Smooth muscle cell (in vitro differentiated cells): ENCODE measurements around the gene CD300LG. TPM values are rescaled to one million over a fixed set of nuclear protein-coding genes. Genes with fewer than 3 reads are reported as not detected.

Experiments used
- DNase-seq: peaks from one replicate; lab custom pipeline; 2025; ENCODE audit not compliant: unreplicated experiment; lab: John Stamatoyannopoulos, UW
- H2AFZ ChIP-seq: fragments of 200-600 bp; sonication (generic); 2 replicates; pipeline ENCODE4 v1.6.0; 2016; ENCODE audit warnings: antibody characterized with exemption, low read depth, mild to moderate bottlenecking
- H3F3A ChIP-seq: fragments of 200-600 bp; sonication (generic); 2 replicates; pipeline ENCODE4 v1.6.0; 2017; ENCODE audit warnings: antibody characterized with exemption, low read depth
- H3K27ac ChIP-seq: fragments of 200-600 bp; sonication (generic); 2 replicates; pipeline ENCODE4 v1.5.1; 2016; ENCODE audit warnings: low read depth, mild to moderate bottlenecking
- H3K27me3 ChIP-seq: fragments of 200-600 bp; sonication (generic); 2 replicates; pipeline ENCODE4 v1.6.1; 2016; ENCODE audit warnings: low read depth, mild to moderate bottlenecking
- H3K36me3 ChIP-seq: fragments of 200-600 bp; sonication (generic); 2 replicates; pipeline ENCODE4 v1.5.1; 2016; ENCODE audit warnings: low read depth
- H3K4me1 ChIP-seq: fragments of 200-600 bp; sonication (generic); 2 replicates; pipeline ENCODE4 v1.5.1; 2016; ENCODE audit warnings: low read depth
- H3K4me2 ChIP-seq: fragments of 200-600 bp; sonication (generic); 2 replicates; pipeline ENCODE4 v1.6.0; 2016; ENCODE audit warnings: mild to moderate bottlenecking
- H3K4me3 ChIP-seq: fragments of 200-600 bp; sonication (generic); 2 replicates; pipeline ENCODE4 v1.5.1; 2016; ENCODE audit warnings: mild to moderate bottlenecking
- H3K79me2 ChIP-seq: fragments of 200-600 bp; sonication (generic); 2 replicates; pipeline ENCODE4 v1.6.0; 2016; ENCODE audit warnings: low read depth, mild to moderate bottlenecking
- H3K9ac ChIP-seq: fragments of 200-600 bp; sonication (generic); 2 replicates; pipeline ENCODE4 v1.6.0; 2016; ENCODE audit warnings: low read depth
- H3K9me3 ChIP-seq: fragments of 200-600 bp; sonication (generic); replicated peaks from 2 replicates; pipeline ENCODE4 v1.5.1; 2016; ENCODE audit warnings: low read depth
- H4K20me1 ChIP-seq: fragments of 200-600 bp; sonication (generic); 2 replicates; pipeline ENCODE4 v1.6.0; 2016; ENCODE audit warnings: low read depth
- WGBS: methylation state at CpG from one replicate; pipeline ENCODE4 v1.1.7; 2016; ENCODE audit warnings: low lambda C conversion rate; 5-methylcytosine and 5-hydroxymethylcytosine counted together
- polyA plus RNA-seq: library from polyadenylated mRNA; unstranded; fragments of >200 nt; fragmentation: Nextera tagmentation; extraction: Ambion mirVana; gene quantifications from 2 replicates; pipeline ENCODE4 v1.2.1, GENCODE V29; 2016
- total RNA-seq: library from RNA; depleted of rRNA; stranded (reverse); fragments of >200 nt; gene quantifications from 2 replicates; pipeline ENCODE4 v1.2.3, GENCODE V29; 2014
- TF ChIP-seq, protein P1 (sequence below): fragments of 200-600 bp; sonication (generic); IDR thresholded peaks from 2 replicates; pipeline ENCODE4 v1.5.1; 2017; ENCODE audit warnings: borderline replicate concordance, mild to moderate bottlenecking, antibody characterized with exemption; ENCODE audit not compliant: insufficient read depth, poor library complexity, severe bottlenecking

Gene CD300LG
- total and polyA plus RNA-seq, 2 experiments from 2014 or later, result not detected

DNA sequence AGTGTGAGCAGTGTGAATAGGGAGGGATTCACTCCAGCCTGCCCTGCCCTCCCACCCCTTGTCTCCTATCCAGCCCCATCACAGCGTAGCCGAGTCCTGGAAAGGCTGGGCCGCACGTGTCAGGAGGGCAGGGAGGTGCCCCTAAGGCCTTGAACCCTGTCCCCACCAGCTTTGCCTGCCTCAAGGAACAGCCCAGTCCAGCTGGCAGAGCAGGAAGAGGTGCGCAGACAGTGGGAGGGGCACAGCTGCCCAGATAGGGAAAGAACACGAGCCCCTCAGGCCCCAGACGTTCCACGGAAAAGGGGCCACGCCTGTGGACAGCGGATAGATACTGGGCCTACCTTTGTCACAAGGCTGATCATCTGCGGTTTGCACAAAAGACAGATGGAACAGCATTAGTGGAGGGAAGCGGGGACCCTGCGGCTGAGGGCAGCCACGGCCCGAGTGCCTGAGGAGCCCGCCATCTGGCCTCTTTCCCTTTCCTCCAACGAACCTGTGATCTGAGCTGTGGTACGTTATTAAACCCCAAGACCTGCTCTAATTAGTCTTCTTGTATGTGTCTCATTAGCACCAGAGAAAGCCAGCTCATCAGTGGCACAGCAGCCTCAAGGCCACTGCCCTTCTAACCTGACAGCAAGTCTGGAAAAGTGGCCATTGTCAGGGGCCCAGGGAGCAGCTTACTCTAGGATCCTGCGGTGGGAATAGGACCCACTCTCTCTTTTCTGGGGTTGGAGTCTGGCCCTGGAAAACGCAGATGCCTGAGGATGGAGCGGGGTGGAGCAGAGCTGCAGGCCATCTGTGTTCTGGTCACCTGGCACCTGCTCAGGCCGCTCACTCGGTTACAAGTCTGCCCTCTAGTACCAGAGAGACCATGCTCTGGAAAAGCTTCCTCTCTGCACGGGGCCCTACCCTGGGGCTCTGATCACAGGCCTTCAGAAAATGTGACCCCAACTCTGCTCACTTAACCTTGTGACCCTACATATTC, 30.3 kb upstream of the CD300LG start:
- Histone ChIP-seq H3K27me3 (no peaks in the 10 kb centered on the region), H3K36me3 (no peaks in the 10 kb centered on the region), H3K9me3 (no peaks in the 10 kb centered on the region), H3K9ac (no peak overlapping the region), H3K4me1 (no peaks in the 10 kb centered on the region), H3F3A (no peaks in the 10 kb centered on the region), H3K79me2 (no peaks in the 10 kb centered on the region), H2AFZ (no peak overlapping the region), H3K4me3 (no peak overlapping the region), H3K27ac (no peak overlapping the region), H4K20me1 (no peaks in the 10 kb centered on the region), H3K4me2 (no peak overlapping the region)
- 95% methylated on average over 24 of the region's 24 CpGs for WGBS
- no peak for DNase-seq
- TF ChIP-seq, protein P1, sequence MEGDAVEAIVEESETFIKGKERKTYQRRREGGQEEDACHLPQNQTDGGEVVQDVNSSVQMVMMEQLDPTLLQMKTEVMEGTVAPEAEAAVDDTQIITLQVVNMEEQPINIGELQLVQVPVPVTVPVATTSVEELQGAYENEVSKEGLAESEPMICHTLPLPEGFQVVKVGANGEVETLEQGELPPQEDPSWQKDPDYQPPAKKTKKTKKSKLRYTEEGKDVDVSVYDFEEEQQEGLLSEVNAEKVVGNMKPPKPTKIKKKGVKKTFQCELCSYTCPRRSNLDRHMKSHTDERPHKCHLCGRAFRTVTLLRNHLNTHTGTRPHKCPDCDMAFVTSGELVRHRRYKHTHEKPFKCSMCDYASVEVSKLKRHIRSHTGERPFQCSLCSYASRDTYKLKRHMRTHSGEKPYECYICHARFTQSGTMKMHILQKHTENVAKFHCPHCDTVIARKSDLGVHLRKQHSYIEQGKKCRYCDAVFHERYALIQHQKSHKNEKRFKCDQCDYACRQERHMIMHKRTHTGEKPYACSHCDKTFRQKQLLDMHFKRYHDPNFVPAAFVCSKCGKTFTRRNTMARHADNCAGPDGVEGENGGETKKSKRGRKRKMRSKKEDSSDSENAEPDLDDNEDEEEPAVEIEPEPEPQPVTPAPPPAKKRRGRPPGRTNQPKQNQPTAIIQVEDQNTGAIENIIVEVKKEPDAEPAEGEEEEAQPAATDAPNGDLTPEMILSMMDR, result no peak

DNA sequence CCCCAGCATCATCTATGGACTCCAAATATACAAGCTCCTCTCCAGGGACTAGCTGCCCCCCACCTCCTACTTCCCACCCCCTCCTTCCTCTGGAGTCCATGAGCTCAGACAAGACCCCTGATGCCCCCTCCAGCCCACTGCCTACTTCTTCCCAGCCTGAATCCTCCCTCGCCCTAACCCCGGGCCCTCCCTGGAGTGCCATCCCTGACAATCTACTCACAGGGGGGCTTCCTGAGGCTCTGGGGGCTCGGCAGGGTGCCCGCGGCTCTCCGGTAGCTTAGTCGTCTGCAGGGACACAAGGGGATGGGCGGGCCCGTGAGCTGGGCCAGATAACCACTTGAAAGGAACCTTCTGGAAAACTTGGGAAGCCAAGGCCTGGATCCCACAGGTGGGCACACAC, 29.1 kb upstream of the CD300LG start:
- no peaks in the 10 kb centered on the region for H3K36me3 ChIP-seq
- WGBS, result 99% methylated on average over 7 of the region's 9 CpGs
- TF ChIP-seq, protein P1, result no peak

DNA sequence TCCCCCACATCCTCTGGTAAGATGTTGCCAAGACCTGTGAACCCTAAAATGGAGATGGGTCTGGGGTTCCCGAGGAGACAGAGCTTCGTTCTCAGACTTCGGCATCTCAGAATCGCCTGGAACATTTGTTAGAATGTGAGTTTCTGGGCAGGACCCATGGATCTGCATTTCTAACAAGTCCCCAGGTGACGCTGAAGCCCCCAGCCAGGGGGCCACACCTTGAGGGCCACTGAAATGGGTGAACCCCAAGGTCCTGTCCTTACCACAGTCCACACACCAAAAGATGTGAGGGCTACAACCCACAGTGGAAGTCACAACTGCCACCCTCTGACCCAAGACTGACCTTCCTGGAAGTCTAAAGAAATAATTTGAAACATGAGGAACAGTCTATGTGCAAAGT, 28.0 kb upstream of the CD300LG start:
- Histone ChIP-seq H3K27me3 (no peaks in the 10 kb centered on the region), H3K36me3 (no peaks in the 10 kb centered on the region), H3K79me2 (no peaks in the 10 kb centered on the region), H2AFZ (no peak overlapping the region), H4K20me1 (no peaks in the 10 kb centered on the region), H3F3A (no peaks in the 10 kb centered on the region), H3K4me1 (no peaks in the 10 kb centered on the region), H3K27ac (no peak overlapping the region), H3K9me3 (no peaks in the 10 kb centered on the region), H3K4me3 (no peak overlapping the region), H3K4me2 (no peak overlapping the region), H3K9ac (no peak overlapping the region)
- no peak for DNase-seq
- TF ChIP-seq, protein P1, result no peak
- 96% methylated on average over 5 of the region's 5 CpGs for WGBS

More for the DNA sequence above, 29.1 kb upstream of the CD300LG start:
- DNase-seq, result no peak
- Histone ChIP-seq H3K27me3 (no peaks in the 10 kb centered on the region), H3K27ac (no peak overlapping the region), H3K9me3 (no peaks in the 10 kb centered on the region), H3K9ac (no peak overlapping the region), H4K20me1 (no peaks in the 10 kb centered on the region), H3K4me3 (no peak overlapping the region), H2AFZ (no peak overlapping the region), H3K79me2 (no peaks in the 10 kb centered on the region), H3F3A (no peaks in the 10 kb centered on the region), H3K4me2 (no peak overlapping the region), H3K4me1 (no peaks in the 10 kb centered on the region)
